ENCODE data around the gene OSBPL5.

The OSBPL5 gene

GRCh38 chr11:3104961-3105790, 59.9 kb downstream of the OSBPL5 start:
- no peak for DNase-seq (ENCODE audit: low read depth in 1 of 2, low spot score in 1 of 2)

- DNase-seq (ENCODE audit: low read depth in 1 of 2, low spot score in 1 of 2) = no peak
Measured at GRCh38 chr11:3104051-3104714, 60.9 kb downstream of the OSBPL5 start.

GRCh38 chr11:3103076-3103475, 62.0 kb downstream of the OSBPL5 start:
- DNase-seq (ENCODE audit: low read depth in 1 of 2, low spot score in 1 of 2) = no peak

- no peak for DNase-seq (ENCODE audit: low read depth in 1 of 2, low spot score in 1 of 2)
Measured at GRCh38 chr11:3102641-3102921, 62.5 kb downstream of the OSBPL5 start.

GRCh38 chr11:3101921-3102640, 63.0 kb downstream of the OSBPL5 start:
- DNase-seq (ENCODE audit: low read depth in 1 of 2, low spot score in 1 of 2) = no peak

GRCh38 chr11:3099178-3099577, 65.9 kb downstream of the OSBPL5 start:
- DNase-seq (ENCODE audit: low read depth in 1 of 2, low spot score in 1 of 2) = no peak

GRCh38 chr11:3096909-3097530, 68.1 kb downstream of the OSBPL5 start:
- DNase-seq (ENCODE audit: low read depth in 1 of 2, low spot score in 1 of 2) = no peak

- DNase-seq (ENCODE audit: low read depth in 1 of 2, low spot score in 1 of 2) = no peak
Measured at GRCh38 chr11:3095712-3096361, 69.3 kb downstream of the OSBPL5 start.

GRCh38 chr11:3094223-3094824, 70.8 kb downstream of the OSBPL5 start:
- no peak for DNase-seq (ENCODE audit: low read depth in 1 of 2, low spot score in 1 of 2)

GRCh38 chr11:3093281-3094191, 71.6 kb downstream of the OSBPL5 start:
- no peak for DNase-seq (ENCODE audit: low read depth in 1 of 2, low spot score in 1 of 2)

- no peak for DNase-seq (ENCODE audit: low read depth in 1 of 2, low spot score in 1 of 2)
Measured at GRCh38 chr11:3092603-3093141, 72.4 kb downstream of the OSBPL5 start.

- DNase-seq (ENCODE audit: low read depth in 1 of 2, low spot score in 1 of 2) = peak; percentile 53 to 64
Measured at GRCh38 chr11:3091846-3092602, 73.1 kb downstream of the OSBPL5 start.

- no peak for DNase-seq (ENCODE audit: low read depth in 1 of 2, low spot score in 1 of 2)
Measured at GRCh38 chr11:3091081-3091845, 73.8 kb downstream of the OSBPL5 start.

- DNase-seq (ENCODE audit: low read depth in 1 of 2, low spot score in 1 of 2) = no peak
Measured at GRCh38 chr11:3090096-3090901, 74.8 kb downstream of the OSBPL5 start.

GRCh38 chr11:3089236-3090061, 75.7 kb downstream of the OSBPL5 start:
- no peak for DNase-seq (ENCODE audit: low read depth in 1 of 2, low spot score in 1 of 2)

- DNase-seq (ENCODE audit: low read depth in 1 of 2, low spot score in 1 of 2) = no peak
Measured at GRCh38 chr11:3088806-3089205, 76.3 kb downstream of the OSBPL5 start.

Measured in activated T-helper 1 cell treated with anti-CD3 and anti-CD28 coated beads, Interleukin-2, amount 50 U/mL, for 16 hours (primary cell).